SU-DHL-6 (cell line): ENCODE measurements around the gene KNDC1.

ENCODE experiments used
- CTCF ChIP-seq: fragments of 200-600 bp; sonication (generic); IDR thresholded peaks from one replicate; pipeline ENCODE4 v1.5.1; 2017; ENCODE audit warnings: antibody characterized with exemption, mild to moderate bottlenecking, low read length, moderate library complexity; ENCODE audit not compliant: insufficient read depth, poor library complexity, severe bottlenecking
- EZH2phosphoT487 ChIP-seq: fragments of 200-600 bp; sonication (generic), shearing (Covaris generic); conservative IDR thresholded peaks from 2 replicates; pipeline ENCODE4 v1.6.1; 2018; ENCODE audit warnings: mild to moderate bottlenecking, antibody characterized with exemption, low read length, moderate library complexity, mixed read lengths

- TF ChIP-seq CTCF = no peak
- no peak for TF ChIP-seq EZH2phosphoT487
These were observed 16.5 kb upstream of the KNDC1 start for GRCh38 chr10:133143546-133143945.
